Measurements from ENCODE around the gene FXYD6. TPM values are rescaled to one million over a fixed set of nuclear protein-coding genes. Genes with fewer than 3 reads are reported as not detected.

Gene FXYD6
- total RNA-seq, 4 donors from 2014 or later = 2.9 to 17.7 (median 5.4) TPM

DNA sequence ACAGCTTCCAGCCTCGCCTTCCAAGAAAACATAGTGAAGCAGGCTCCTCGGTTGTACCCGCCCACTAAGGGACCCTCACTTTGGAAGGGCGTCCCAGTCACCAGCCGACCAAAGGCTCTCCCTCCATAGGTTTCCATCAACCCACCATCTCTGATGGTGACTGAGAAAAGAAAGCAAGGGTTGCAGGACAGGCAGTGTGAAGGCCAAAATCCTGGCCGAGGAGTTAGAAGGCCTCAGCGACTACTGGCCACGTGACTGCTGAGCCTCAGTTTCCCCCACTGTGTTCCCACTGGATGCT is 2.7 kb downstream of the FXYD6 start:
- Histone ChIP-seq H3K9me3 (no peaks in the 10 kb centered on the region), H3K27me3 (peaks cover 8 to 28% (median 26%) of the 10 kb centered on the region in 3 donors), H3K4me1 (peaks cover 11 to 36% of the 10 kb centered on the region in 2 donors), H3K36me3 (no peaks in the 10 kb centered on the region), H3K27ac (peak overlapping the region; percentile 14 to 75 (median 70)), H3K4me3 (peak overlapping the region in 1 of 4 donors; percentile 63)
- ATAC-seq (no peak), DNase-seq (no peak)
- in situ Hi-C loops (cut with MboI; ENCODE audit: low sequenced_read_pairs in 4 of 4) = no loop called here
- intact Hi-C loops (cut with DNase I; ENCODE audit: low total_unique reads) = no loop called here
- TF ChIP-seq POLR2A (IDR thresholded peaks at IDR 0.05) = no peak

DNA sequence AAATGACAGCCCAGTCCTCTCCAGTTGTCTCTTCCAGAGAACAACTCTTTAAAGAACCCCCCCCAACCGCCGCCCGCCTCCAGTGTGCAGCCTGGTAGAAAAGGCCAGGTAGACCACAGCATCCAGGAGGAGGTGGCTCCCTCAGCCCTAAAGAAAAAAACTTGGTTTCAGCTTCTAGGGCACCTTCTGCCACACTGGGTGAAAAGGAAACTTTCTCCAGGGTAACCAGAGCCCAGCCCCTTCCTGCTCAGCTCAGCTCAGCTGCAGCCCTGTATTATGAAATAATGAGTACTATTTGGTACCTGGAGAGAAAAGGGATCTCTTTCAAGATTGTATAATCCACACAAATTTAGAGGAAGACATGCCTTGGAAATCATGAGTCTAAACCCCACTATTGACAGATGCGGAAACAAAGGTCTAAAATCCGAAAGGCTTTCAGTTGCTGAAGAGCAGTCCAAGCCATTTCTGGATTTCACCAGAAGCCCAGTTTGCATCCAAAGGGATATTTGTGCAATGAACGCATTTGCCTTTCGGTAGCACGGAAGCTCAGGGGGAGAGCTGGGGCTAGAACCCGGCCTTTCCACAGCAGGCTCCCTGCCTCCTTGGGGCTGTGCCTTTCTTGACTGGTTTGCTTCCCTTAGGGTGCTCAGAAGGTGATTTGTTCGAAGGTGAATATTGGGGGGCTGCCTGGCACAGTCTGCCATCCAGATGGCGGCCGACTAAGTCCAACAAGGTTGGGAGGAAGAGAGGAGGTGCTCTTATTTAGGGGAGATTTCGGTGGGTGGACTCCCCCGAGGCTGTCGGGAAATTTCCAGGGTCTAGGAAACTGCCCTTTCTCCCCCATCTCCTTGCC is 3.3 kb downstream of the FXYD6 start:
- no peaks in the 10 kb centered on the region for H3K36me3 ChIP-seq
- no peaks in the 10 kb centered on the region for H3K9me3 ChIP-seq
- in situ Hi-C loops (cut with MboI; ENCODE audit: low sequenced_read_pairs in 4 of 4) = no loop called here
- intact Hi-C loops (cut with DNase I; ENCODE audit: low total_unique reads) = no loop called here
- ATAC-seq = no peak
- H3K4me3 ChIP-seq = no peak overlapping the region
- peaks cover 8 to 23% (median 21%) of the 10 kb centered on the region in 3 donors for H3K27me3 ChIP-seq
- H3K27ac ChIP-seq = peak overlapping the region; percentile 29 to 75 (median 70)
- peaks cover 11 to 36% of the 10 kb centered on the region in 2 donors for H3K4me1 ChIP-seq
- TF ChIP-seq, protein P1, sequence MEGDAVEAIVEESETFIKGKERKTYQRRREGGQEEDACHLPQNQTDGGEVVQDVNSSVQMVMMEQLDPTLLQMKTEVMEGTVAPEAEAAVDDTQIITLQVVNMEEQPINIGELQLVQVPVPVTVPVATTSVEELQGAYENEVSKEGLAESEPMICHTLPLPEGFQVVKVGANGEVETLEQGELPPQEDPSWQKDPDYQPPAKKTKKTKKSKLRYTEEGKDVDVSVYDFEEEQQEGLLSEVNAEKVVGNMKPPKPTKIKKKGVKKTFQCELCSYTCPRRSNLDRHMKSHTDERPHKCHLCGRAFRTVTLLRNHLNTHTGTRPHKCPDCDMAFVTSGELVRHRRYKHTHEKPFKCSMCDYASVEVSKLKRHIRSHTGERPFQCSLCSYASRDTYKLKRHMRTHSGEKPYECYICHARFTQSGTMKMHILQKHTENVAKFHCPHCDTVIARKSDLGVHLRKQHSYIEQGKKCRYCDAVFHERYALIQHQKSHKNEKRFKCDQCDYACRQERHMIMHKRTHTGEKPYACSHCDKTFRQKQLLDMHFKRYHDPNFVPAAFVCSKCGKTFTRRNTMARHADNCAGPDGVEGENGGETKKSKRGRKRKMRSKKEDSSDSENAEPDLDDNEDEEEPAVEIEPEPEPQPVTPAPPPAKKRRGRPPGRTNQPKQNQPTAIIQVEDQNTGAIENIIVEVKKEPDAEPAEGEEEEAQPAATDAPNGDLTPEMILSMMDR (IDR thresholded peaks at IDR 0.05 in 4 of 5, conservative IDR thresholded peaks at IDR 0.05 in 1 of 5) = no peak
- no peak for TF ChIP-seq POLR2A (IDR thresholded peaks at IDR 0.05)
- DNase-seq = no peak

DNA sequence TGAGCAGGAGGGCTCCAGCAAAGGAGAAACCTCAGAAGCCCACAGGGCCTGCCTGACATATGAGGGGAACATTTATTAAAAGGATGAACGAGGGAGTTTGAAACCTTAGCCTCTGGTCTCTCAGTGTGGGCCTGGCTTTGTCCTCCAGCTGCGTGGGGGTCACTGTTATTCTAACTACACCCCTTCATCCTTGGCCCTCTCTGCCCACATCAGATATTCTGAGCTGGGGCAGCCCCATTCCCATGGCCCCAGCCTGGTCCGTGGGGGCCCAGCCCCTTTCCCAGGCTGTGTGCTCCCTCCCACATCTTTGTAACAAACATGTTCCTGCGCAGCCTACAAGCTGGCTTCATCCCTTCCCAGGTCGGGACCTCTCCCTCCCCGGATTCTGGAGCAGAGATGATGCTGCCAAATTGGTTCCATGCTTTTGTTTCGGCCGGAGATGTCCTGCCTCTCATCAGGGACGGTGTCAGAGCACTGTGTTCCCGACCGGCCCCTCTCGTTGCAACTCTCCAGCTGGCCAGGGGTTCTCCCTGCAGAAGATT is 4.0 kb downstream of the FXYD6 start:
- intact Hi-C loops (cut with DNase I; ENCODE audit: low total_unique reads) (no loop called here), in situ Hi-C loops (cut with MboI; ENCODE audit: low sequenced_read_pairs in 4 of 4) (no loop called here)
- Histone ChIP-seq H3K9me3 (no peaks in the 10 kb centered on the region), H3K27ac (peak overlapping the region; percentile 3 to 75 (median 70)), H3K4me3 (no peak overlapping the region), H3K4me1 (peaks cover 11 to 36% of the 10 kb centered on the region in 2 donors), H3K27me3 (peaks cover 8 to 22% (median 21%) of the 10 kb centered on the region in 3 donors), H3K36me3 (no peaks in the 10 kb centered on the region)
- DNase-seq = no peak
- ATAC-seq = peak; percentile 27 to 39
- TF ChIP-seq, protein P1 (IDR thresholded peaks at IDR 0.05 in 4 of 5, conservative IDR thresholded peaks at IDR 0.05 in 1 of 5) = no peak
- TF ChIP-seq POLR2A (IDR thresholded peaks at IDR 0.05) = no peak

DNA sequence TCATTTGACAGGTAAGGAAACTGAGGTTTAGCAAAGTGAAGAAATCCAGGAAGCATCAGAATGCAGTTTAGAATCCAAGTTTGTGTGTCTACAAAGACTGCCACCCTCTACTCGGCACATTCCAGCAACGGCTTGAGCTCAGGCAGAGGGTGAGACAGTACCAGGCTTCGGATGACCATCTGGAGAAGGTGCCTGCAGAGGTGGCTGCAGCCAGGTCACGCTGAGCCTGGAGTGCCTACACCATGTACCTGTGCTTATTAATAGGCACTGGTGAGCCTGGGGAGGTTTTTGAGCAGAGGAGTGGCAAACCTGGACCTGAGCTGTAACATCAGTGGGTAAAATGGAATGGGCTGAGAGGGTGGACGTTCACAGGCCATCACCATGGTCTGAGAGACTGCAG is 4.7 kb downstream of the FXYD6 start:
- in situ Hi-C loops (cut with MboI; ENCODE audit: low sequenced_read_pairs in 4 of 4) (no loop called here), intact Hi-C loops (cut with DNase I; ENCODE audit: low total_unique reads) (no loop called here)
- H3K27ac ChIP-seq = peak overlapping the region in 3 of 4 donors; percentile 15 to 75 (median 68)
- H3K4me1 ChIP-seq = peaks cover 11 to 31% of the 10 kb centered on the region in 2 donors
- no peak overlapping the region for H3K4me3 ChIP-seq
- no peak for ATAC-seq
- no peak for DNase-seq
- peaks cover 8 to 21% (median 18%) of the 10 kb centered on the region in 3 donors for H3K27me3 ChIP-seq
- TF ChIP-seq, protein P1 (IDR thresholded peaks at IDR 0.05 in 4 of 5, conservative IDR thresholded peaks at IDR 0.05 in 1 of 5) = no peak
- no peak for TF ChIP-seq POLR2A (IDR thresholded peaks at IDR 0.05)
- H3K36me3 ChIP-seq = no peaks in the 10 kb centered on the region
- H3K9me3 ChIP-seq = no peaks in the 10 kb centered on the region

DNA sequence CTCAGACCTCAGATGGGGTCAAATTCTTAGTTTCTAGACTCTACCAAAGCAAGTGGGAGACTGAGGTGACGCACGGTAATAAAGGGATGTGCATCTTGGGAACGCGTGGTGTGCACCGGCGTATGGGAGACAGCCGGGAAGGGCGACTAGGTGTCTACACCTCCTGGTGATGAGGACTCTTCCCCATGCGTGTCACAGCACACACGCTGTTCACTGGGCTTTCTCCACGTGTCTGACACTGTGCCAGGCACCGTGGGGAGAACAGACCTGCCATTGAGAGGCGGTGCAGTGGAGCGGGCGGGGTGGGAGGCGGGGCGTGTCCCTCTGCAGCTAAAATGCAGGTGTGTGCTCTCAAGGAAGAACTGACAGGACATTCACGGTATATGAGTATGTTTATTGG is 5.3 kb downstream of the FXYD6 start:
- Histone ChIP-seq H3K9me3 (no peaks in the 10 kb centered on the region), H3K4me3 (no peak overlapping the region), H3K27ac (no peak overlapping the region), H3K27me3 (peaks cover 8 to 15% (median 12%) of the 10 kb centered on the region in 3 donors), H3K4me1 (peaks cover 11 to 31% of the 10 kb centered on the region in 2 donors), H3K36me3 (no peaks in the 10 kb centered on the region)
- intact Hi-C loops (cut with DNase I; ENCODE audit: low total_unique reads) = no loop called here
- DNase-seq (no peak), ATAC-seq (no peak)
- no peak for TF ChIP-seq POLR2A (IDR thresholded peaks at IDR 0.05)
- TF ChIP-seq, protein P1 (IDR thresholded peaks at IDR 0.05 in 4 of 5, conservative IDR thresholded peaks at IDR 0.05 in 1 of 5) = no peak
- in situ Hi-C loops (cut with MboI; ENCODE audit: low sequenced_read_pairs in 4 of 4) = no loop called here

Data from gastrocnemius medialis (tissue), 4 donors.